D721Med (cell line): ENCODE results near the gene RHOU.

Experiments
- DNase-seq: peaks from one replicate; pipeline ENCODE4 v3.0.0; 2011; ENCODE audit warnings: low spot score; ENCODE audit not compliant: insufficient read length
- FAIRE-seq: peaks from 2 replicates; lab custom pipeline; 2011; peaks lifted over from hg19 to GRCh38; lab: Jason Lieb, UNC
- CTCF ChIP-seq: IDR thresholded peaks from 2 replicates; pipeline ENCODE4 v1.5.1; 2012; ENCODE audit warnings: mild to moderate bottlenecking, control low read depth; ENCODE audit not compliant: insufficient read depth; ENCODE audit errors: missing control alignments

RHOU gene

DNA sequence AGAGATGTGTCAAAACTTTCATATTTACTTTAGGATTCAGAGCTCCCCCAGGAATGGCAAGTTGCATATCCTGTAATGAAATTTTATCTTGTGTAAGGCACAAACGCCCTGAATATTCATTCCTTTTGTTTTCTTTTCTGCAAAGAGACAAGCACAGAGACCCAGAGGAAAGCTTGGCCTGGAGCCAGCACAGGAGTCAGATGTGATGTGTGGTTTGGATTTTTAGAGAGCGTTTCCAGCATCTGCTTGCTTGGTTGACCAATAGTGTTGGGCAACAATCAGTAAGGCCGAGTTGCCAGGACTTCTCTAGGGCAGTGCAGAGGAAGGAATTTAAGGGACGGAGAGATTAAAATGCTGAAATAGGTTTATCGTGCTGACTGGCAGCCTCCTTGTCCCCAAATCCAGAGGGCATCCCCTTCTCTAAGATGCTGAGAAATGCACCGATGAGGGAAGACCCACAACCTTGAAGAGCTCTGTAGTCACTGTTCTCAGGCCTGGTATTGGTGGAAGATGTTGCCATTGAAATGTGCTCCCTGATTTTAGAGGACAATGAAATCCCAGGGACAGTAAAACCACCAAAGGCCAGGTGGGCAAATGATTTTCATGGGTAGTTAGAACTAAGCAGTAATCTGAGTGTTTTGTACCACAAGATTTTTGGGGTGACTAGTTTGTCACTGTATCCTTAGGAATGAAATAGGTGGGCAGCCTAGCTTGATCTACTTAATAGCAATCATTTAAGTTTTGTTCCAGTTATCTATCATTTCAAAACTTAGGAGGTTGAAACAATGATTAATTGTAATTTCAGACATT is 37.9 kb upstream of the RHOU start:
- DNase-seq (no peak), FAIRE-seq (no peak)
- TF ChIP-seq CTCF: no peak

DNA sequence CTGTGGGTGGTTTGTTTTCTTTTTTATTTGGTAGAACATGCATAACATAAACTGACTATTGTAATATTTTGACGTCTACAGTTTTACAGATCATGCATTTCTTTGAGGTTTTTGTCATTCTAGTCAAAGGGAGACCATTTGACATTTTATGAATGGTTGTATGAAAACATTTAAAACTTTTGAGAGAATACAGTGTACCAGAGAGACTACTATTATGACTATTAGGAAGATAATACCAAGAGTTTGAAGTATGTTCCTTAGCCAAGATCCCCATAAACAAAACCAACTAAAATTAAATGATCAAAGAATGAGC is 37.3 kb upstream of the RHOU start:
- DNase-seq: no peak
- no peak for FAIRE-seq
- TF ChIP-seq CTCF: no peak

DNA sequence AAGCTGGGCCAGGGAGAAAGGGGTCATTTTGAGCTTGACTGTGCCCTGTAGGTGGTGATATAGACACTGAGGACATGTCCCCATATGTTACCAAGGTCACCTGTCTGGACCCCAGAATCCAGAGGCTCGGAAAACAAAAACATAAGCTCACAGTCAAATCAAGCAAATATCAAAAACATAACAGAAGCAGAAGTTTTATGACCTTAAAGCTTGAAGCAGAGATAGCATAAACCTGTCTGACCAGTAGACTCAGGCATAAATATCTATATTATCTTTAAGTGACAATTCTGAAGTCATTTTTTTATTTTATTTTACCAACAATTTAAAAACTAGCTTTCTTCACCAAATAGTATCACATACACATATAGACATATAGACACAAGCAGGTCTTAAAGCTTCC is 32.8 kb upstream of the RHOU start:
- no peak for FAIRE-seq
- no peak for DNase-seq
- TF ChIP-seq CTCF: no peak

- DNase-seq (no peak), FAIRE-seq (no peak)
- no peak for TF ChIP-seq CTCF
Measured at GRCh38 chr1:228706305-228706704, 29.0 kb upstream of the RHOU start.

- DNase-seq (no peak), FAIRE-seq (peak; percentile 55)
- TF ChIP-seq CTCF: no peak
Measured at GRCh38 chr1:228717081-228717480, 18.2 kb upstream of the RHOU start.

- TF ChIP-seq CTCF: no peak
- DNase-seq (no peak), FAIRE-seq (no peak)
Measured at GRCh38 chr1:228721407-228721806, 13.9 kb upstream of the RHOU start.

DNA sequence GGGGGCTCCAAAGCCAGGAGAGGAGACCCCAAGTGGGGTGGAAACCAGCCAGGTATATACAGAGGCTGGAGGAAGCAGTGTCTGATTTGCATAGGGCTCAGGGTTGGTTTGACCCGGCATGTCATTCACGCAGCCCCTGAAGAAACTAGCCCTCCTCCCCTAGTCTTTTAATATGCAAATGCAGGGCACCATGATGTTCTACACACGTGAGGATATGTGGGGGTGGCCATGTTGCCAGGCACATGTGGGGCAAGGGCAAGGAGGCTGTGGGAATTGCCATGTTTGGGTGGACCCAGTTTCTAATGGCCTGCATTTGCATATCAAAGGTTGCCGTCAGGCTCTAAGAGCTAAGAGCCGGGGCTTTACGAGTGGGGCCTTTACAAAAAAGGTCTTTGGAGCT is 12.0 kb upstream of the RHOU start:
- FAIRE-seq (no peak), DNase-seq (no peak)
- TF ChIP-seq CTCF: no peak
